H1 (cell line): ENCODE data around the gene FBXL16. TPM values are rescaled to one million over a fixed set of nuclear protein-coding genes. Genes with fewer than 3 reads are reported as not detected.

Experiments
- CBX5 ChIP-seq: fragments of 300-800, 300-1000 bp; sonication (generic); IDR thresholded peaks from 2 replicates; pipeline ENCODE4 v1.7.1; 2016; ENCODE audit warnings: antibody characterized with exemption, low read length, low read depth
- CBX8 ChIP-seq: fragments of 300-800, 300-1000 bp; sonication (generic); IDR thresholded peaks from 2 replicates; pipeline ENCODE4 v1.7.1; 2016; ENCODE audit warnings: low read depth, low read length, borderline replicate concordance
- HDAC2 ChIP-seq, 2 experiments: fragments of 300-600 bp in 1 of 2; sonication (generic) in 1 of 2; IDR thresholded peaks; 2 replicates each; pipeline ENCODE4 v1.6.1; 2011 to 2012; ENCODE audit warnings: low read depth in 2 of 2, low read length in 2 of 2, mild to moderate bottlenecking in 2 of 2, moderate library complexity in 2 of 2, borderline replicate concordance in 1 of 2, inconsistent platforms in 1 of 2
- MAFK ChIP-seq: IDR thresholded peaks from 2 replicates; pipeline ENCODE4 v1.6.1; 2012; ENCODE audit warnings: low read depth, mild to moderate bottlenecking, improper control_type of control experiment, low read length
- RBBP5 ChIP-seq: IDR thresholded peaks from 2 replicates; pipeline ENCODE4 v1.7.1; 2012; ENCODE audit warnings: low read depth, mild to moderate bottlenecking, inconsistent platforms, low read length, moderate library complexity, borderline replicate concordance
- SP2 ChIP-seq: IDR thresholded peaks from 2 replicates; pipeline ENCODE4 v1.6.1; 2012; ENCODE audit warnings: mild to moderate bottlenecking, low read length, inconsistent platforms
- TAF7 ChIP-seq: optimal IDR thresholded peaks from 2 replicates; pipeline ENCODE3; 2011; ENCODE audit warnings: low read depth, mild to moderate bottlenecking, inconsistent platforms, low read length, moderate library complexity, borderline replicate concordance
- TBP ChIP-seq: IDR thresholded peaks from 2 replicates; pipeline ENCODE4 v1.6.1; 2011; ENCODE audit warnings: low read depth, low read length, improper control_type of control experiment
- TCF12 ChIP-seq: IDR thresholded peaks from 2 replicates; pipeline ENCODE4 v1.6.1; 2011; ENCODE audit warnings: low read depth, mild to moderate bottlenecking, low read length
- TEAD4 ChIP-seq: IDR thresholded peaks from 2 replicates; pipeline ENCODE4 v1.6.1; 2012; ENCODE audit warnings: low read depth, low read length, inconsistent platforms, mixed read lengths
- ZNF274 ChIP-seq: IDR thresholded peaks from 2 replicates; pipeline ENCODE4 v1.7.0; 2012; ENCODE audit warnings: low read length, borderline replicate concordance; ENCODE audit errors: extremely low read depth
- polyA plus RNA-seq, 7 experiments: library from polyadenylated mRNA; depleted of rRNA in 3 of 7; stranded (reverse) in 5 of 7; unstranded in 2 of 7; fragments of >200 nt in 5 of 7; fragments of 200-250 nt in 2 of 7; gene quantifications; 1 replicate in 5 of 7; 2 replicates in 1 of 7; 4 replicates in 1 of 7; pipeline versions ENCODE4 v1.2.1 to v1.2.3, GENCODE V29; 2011 to 2013; ENCODE audit warnings: missing spikeins in 2 of 7, mixed read lengths in 2 of 7
- total RNA-seq: library from RNA; stranded (reverse); fragmentation: NEBNext Ultra II Directional; extraction: Animal tissue kit (Norgen Biotek cat#: 25700); gene quantifications from 2 replicates; pipeline ENCODE4 v1.2.1, GENCODE V29; 2021
- TF ChIP-seq, protein P1 (sequence below): fragments of 300-600 bp; sonication (generic); IDR thresholded peaks from 2 replicates; pipeline ENCODE4 v1.7.1; 2012; ENCODE audit warnings: low read length, moderate library complexity, mild to moderate bottlenecking, inconsistent platforms; ENCODE audit not compliant: insufficient replicate concordance

FBXL16 gene
- total and polyA plus RNA-seq, 2 of the 8 experiments (the other 6 are each of a cell fraction or from before 2014, with no cell fraction given): 12.5 to 12.8 TPM

DNA sequence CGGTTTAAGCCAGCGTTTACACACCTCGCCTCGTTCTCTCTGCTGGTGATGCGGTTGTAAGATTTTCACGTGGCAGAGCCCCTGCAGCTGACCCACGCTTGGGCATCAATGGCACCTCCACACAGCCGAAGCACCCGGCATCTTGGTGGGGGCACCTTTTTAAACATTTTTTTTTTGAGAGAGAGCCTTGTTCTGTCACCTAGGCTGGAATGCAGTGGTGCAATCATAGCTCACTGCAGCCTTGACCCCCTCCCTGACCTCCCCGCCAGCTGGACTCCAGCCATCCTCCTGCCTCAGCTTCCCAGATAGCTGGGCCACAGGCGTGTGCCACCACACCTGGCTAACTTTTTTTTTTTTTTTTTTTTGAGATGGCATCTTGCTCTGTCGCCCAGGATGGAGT is 51.6 kb downstream of the FBXL16 start (continued):
- TF ChIP-seq, protein P1, sequence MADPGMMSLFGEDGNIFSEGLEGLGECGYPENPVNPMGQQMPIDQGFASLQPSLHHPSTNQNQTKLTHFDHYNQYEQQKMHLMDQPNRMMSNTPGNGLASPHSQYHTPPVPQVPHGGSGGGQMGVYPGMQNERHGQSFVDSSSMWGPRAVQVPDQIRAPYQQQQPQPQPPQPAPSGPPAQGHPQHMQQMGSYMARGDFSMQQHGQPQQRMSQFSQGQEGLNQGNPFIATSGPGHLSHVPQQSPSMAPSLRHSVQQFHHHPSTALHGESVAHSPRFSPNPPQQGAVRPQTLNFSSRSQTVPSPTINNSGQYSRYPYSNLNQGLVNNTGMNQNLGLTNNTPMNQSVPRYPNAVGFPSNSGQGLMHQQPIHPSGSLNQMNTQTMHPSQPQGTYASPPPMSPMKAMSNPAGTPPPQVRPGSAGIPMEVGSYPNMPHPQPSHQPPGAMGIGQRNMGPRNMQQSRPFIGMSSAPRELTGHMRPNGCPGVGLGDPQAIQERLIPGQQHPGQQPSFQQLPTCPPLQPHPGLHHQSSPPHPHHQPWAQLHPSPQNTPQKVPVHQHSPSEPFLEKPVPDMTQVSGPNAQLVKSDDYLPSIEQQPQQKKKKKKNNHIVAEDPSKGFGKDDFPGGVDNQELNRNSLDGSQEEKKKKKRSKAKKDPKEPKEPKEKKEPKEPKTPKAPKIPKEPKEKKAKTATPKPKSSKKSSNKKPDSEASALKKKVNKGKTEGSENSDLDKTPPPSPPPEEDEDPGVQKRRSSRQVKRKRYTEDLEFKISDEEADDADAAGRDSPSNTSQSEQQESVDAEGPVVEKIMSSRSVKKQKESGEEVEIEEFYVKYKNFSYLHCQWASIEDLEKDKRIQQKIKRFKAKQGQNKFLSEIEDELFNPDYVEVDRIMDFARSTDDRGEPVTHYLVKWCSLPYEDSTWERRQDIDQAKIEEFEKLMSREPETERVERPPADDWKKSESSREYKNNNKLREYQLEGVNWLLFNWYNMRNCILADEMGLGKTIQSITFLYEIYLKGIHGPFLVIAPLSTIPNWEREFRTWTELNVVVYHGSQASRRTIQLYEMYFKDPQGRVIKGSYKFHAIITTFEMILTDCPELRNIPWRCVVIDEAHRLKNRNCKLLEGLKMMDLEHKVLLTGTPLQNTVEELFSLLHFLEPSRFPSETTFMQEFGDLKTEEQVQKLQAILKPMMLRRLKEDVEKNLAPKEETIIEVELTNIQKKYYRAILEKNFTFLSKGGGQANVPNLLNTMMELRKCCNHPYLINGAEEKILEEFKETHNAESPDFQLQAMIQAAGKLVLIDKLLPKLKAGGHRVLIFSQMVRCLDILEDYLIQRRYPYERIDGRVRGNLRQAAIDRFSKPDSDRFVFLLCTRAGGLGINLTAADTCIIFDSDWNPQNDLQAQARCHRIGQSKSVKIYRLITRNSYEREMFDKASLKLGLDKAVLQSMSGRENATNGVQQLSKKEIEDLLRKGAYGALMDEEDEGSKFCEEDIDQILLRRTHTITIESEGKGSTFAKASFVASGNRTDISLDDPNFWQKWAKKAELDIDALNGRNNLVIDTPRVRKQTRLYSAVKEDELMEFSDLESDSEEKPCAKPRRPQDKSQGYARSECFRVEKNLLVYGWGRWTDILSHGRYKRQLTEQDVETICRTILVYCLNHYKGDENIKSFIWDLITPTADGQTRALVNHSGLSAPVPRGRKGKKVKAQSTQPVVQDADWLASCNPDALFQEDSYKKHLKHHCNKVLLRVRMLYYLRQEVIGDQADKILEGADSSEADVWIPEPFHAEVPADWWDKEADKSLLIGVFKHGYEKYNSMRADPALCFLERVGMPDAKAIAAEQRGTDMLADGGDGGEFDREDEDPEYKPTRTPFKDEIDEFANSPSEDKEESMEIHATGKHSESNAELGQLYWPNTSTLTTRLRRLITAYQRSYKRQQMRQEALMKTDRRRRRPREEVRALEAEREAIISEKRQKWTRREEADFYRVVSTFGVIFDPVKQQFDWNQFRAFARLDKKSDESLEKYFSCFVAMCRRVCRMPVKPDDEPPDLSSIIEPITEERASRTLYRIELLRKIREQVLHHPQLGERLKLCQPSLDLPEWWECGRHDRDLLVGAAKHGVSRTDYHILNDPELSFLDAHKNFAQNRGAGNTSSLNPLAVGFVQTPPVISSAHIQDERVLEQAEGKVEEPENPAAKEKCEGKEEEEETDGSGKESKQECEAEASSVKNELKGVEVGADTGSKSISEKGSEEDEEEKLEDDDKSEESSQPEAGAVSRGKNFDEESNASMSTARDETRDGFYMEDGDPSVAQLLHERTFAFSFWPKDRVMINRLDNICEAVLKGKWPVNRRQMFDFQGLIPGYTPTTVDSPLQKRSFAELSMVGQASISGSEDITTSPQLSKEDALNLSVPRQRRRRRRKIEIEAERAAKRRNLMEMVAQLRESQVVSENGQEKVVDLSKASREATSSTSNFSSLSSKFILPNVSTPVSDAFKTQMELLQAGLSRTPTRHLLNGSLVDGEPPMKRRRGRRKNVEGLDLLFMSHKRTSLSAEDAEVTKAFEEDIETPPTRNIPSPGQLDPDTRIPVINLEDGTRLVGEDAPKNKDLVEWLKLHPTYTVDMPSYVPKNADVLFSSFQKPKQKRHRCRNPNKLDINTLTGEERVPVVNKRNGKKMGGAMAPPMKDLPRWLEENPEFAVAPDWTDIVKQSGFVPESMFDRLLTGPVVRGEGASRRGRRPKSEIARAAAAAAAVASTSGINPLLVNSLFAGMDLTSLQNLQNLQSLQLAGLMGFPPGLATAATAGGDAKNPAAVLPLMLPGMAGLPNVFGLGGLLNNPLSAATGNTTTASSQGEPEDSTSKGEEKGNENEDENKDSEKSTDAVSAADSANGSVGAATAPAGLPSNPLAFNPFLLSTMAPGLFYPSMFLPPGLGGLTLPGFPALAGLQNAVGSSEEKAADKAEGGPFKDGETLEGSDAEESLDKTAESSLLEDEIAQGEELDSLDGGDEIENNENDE: no peak
- TF ChIP-seq ZNF274 (no peak), TBP (no peak), SP2 (no peak), CBX8 (no peak), TAF7 (no peak), RBBP5 (no peak), CBX5 (no peak), TEAD4 (no peak), HDAC2 (IDR thresholded peaks at IDR 0.05; ENCODE audit: borderline replicate concordance in 1 of 2, low read depth in 2 of 2, low read length in 2 of 2) (no peak), MAFK (no peak), TCF12 (no peak)
